ENCODE measurements around the gene PAPSS2.

DNA sequence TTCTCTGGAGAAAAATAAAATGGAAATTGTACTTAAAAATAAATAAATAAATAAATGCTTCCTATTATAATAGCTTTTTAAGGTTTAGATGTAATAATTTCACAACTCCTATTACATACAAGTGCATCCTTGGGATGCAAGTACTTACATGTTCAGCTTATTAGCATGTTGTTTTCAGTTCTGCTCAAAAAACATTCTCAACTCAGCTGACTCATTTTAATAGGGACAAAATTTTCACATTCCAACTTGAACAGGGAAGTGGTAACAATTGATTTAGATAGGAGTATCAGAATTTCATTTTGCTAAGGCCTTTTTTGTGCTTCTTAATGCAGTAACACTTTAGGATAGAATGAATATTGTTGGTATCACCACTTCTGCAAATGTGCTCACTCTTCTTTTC, 16.7 kb upstream of the PAPSS2 start:
- no peak for TF ChIP-seq POLR2A (IDR thresholded peaks at IDR 0.05)
- TF ChIP-seq, protein P1, sequence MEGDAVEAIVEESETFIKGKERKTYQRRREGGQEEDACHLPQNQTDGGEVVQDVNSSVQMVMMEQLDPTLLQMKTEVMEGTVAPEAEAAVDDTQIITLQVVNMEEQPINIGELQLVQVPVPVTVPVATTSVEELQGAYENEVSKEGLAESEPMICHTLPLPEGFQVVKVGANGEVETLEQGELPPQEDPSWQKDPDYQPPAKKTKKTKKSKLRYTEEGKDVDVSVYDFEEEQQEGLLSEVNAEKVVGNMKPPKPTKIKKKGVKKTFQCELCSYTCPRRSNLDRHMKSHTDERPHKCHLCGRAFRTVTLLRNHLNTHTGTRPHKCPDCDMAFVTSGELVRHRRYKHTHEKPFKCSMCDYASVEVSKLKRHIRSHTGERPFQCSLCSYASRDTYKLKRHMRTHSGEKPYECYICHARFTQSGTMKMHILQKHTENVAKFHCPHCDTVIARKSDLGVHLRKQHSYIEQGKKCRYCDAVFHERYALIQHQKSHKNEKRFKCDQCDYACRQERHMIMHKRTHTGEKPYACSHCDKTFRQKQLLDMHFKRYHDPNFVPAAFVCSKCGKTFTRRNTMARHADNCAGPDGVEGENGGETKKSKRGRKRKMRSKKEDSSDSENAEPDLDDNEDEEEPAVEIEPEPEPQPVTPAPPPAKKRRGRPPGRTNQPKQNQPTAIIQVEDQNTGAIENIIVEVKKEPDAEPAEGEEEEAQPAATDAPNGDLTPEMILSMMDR (IDR thresholded peaks at IDR 0.05): no peak

All from ovary (tissue), 3 donors.